AG10803 (cell line): ENCODE results near the gene TNFRSF11A.

Experiments used
- DNase-seq: peaks from one replicate; pipeline ENCODE4 v3.0.0; 2010; ENCODE audit warnings: low read depth
- H3K4me3 ChIP-seq: 2 replicates; pipeline ENCODE4 v1.5.1; 2011; ENCODE audit warnings: mild to moderate bottlenecking, low read length, control low read depth
- CTCF ChIP-seq: conservative IDR thresholded peaks from 2 replicates; pipeline ENCODE4 v1.5.1; 2011; ENCODE audit warnings: mild to moderate bottlenecking, low read length, control low read depth, inconsistent platforms

Gene TNFRSF11A

GRCh38 chr18:62394006-62394763 lies 69.1 kb downstream of the TNFRSF11A start:
- DNase-seq: no peak
- no peak for TF ChIP-seq CTCF
- no peak overlapping the region for H3K4me3 ChIP-seq

- no peak for TF ChIP-seq CTCF
- no peak overlapping the region for H3K4me3 ChIP-seq
- DNase-seq: no peak
Observed at GRCh38 chr18:62396381-62396780, 71.3 kb downstream of the TNFRSF11A start.

GRCh38 chr18:62396967-62397366 lies 71.9 kb downstream of the TNFRSF11A start:
- no peak overlapping the region for H3K4me3 ChIP-seq
- no peak for DNase-seq
- no peak for TF ChIP-seq CTCF

- TF ChIP-seq CTCF: no peak
- H3K4me3 ChIP-seq: no peak overlapping the region
- DNase-seq: no peak
Observed at GRCh38 chr18:62398291-62398690, 73.2 kb downstream of the TNFRSF11A start.

GRCh38 chr18:62399276-62399675 lies 74.2 kb downstream of the TNFRSF11A start:
- no peak overlapping the region for H3K4me3 ChIP-seq
- no peak for DNase-seq
- TF ChIP-seq CTCF: no peak

GRCh38 chr18:62399781-62400308 lies 74.7 kb downstream of the TNFRSF11A start:
- no peak overlapping the region for H3K4me3 ChIP-seq
- no peak for DNase-seq
- TF ChIP-seq CTCF: 0 out of 2 replicates have a peak, but pooled peaks have one; percentile 1

GRCh38 chr18:62400916-62401315 lies 75.8 kb downstream of the TNFRSF11A start:
- no peak for TF ChIP-seq CTCF
- no peak for DNase-seq
- no peak overlapping the region for H3K4me3 ChIP-seq
